ENCODE measurements around the gene CDK5RAP2. TPM values are rescaled to one million over a fixed set of nuclear protein-coding genes. Genes with fewer than 3 reads are reported as not detected.

The CDK5RAP2 gene
- total RNA-seq, 6 experiments from 2014 or later: 25.9 to 61.6 (median 34.7) TPM

DNA sequence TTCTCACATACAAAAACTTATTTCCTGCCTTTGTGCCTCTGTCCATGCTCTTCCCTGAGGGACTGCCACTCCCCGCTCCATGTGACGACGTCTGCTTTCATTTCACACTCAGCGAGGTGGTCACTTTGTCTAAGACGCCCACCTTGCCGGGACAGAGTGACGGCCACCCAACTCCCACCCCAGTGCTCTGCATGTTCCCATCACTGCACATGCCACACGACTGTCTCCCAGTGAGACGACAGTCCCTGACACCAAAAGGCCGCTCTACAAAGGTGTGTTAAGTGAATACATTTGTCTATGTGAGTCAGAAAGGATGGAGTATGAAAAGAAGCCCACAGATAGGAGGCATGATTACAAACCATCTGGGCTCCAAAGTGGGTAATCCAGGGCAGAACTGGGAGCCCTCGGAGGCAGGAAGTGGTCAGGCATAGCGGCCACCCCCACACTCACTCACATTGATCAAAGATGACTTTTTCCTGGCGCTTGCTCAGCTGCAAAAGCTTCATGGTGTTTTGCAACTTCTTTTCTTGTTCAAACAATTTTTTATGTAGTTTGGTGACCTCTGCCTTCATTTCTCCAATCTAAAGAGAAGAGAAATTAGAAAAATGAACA is 185.8 kb downstream of the CDK5RAP2 start:
- peaks cover 0 to 6% (median 0%) of the 10 kb centered on the region in 4 donors for H3K36me3 ChIP-seq
- intact Hi-C loops (cut with DNase I): no loop called here
- peak; percentile 62 to 77 (median 71) for DNase-seq
- 63% methylated on average over 13 of the region's 13 CpGs for WGBS (ENCODE audit: insufficient coverage, low coverage, low lambda C conversion rate, missing lambda C conversion rate)
- no peak for TF ChIP-seq POLR2A (IDR thresholded peaks at IDR 0.05)
- TF ChIP-seq, protein P1, sequence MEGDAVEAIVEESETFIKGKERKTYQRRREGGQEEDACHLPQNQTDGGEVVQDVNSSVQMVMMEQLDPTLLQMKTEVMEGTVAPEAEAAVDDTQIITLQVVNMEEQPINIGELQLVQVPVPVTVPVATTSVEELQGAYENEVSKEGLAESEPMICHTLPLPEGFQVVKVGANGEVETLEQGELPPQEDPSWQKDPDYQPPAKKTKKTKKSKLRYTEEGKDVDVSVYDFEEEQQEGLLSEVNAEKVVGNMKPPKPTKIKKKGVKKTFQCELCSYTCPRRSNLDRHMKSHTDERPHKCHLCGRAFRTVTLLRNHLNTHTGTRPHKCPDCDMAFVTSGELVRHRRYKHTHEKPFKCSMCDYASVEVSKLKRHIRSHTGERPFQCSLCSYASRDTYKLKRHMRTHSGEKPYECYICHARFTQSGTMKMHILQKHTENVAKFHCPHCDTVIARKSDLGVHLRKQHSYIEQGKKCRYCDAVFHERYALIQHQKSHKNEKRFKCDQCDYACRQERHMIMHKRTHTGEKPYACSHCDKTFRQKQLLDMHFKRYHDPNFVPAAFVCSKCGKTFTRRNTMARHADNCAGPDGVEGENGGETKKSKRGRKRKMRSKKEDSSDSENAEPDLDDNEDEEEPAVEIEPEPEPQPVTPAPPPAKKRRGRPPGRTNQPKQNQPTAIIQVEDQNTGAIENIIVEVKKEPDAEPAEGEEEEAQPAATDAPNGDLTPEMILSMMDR (IDR thresholded peaks at IDR 0.05): no peak
- ATAC-seq: peak; percentile 37 to 72 (median 60)
- no peak overlapping the region for H3K4me3 ChIP-seq
- no peaks in the 10 kb centered on the region for H3K9me3 ChIP-seq
- peaks cover 0 to 65% (median 30%) of the 10 kb centered on the region in 4 donors for H3K4me1 ChIP-seq
- peak overlapping the region; percentile 26 to 97 (median 62) for H3K27ac ChIP-seq
- no peaks in the 10 kb centered on the region for H3K27me3 ChIP-seq

DNA sequence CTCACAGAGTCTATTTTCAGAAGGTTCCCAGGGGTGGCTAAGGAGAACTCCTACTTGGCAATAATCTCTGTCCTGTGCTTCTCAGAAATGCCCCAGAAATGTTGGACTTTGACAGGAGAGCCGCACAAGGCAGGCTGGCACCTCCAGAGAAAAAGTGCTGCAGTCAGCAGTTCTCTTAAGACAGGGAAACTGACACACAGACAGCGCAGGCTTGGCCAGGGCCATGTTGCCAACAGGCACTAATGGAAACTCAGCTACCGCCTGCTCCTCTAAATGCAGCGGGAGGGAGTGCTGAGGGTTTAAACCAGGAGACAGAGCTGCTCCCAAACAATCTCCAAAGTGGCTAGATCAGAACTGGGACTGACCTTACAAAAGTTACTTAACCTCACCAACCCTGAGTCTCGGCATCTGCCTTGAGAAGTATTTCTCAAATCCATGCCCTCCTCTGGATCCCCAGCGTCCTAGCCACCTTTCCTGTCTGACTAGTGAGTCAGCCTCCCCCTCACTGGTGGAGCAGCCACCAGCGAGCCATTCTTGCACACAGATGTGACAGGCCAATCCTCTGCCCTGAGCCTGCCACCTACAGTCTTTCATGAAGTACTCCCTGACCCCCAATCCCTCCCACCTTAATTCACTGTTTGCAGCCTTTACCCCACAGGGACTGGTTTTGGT is 186.4 kb downstream of the CDK5RAP2 start:
- TF ChIP-seq, protein P1 (IDR thresholded peaks at IDR 0.05): no peak
- no peak for TF ChIP-seq POLR2A (IDR thresholded peaks at IDR 0.05)
- no peak overlapping the region for H3K4me3 ChIP-seq
- ATAC-seq (peak in 2 of 4 donors; percentile 0 to 23), DNase-seq (no peak)
- peaks cover 0 to 72% (median 32%) of the 10 kb centered on the region in 4 donors for H3K4me1 ChIP-seq
- no peaks in the 10 kb centered on the region for H3K9me3 ChIP-seq
- peak overlapping the region in 2 of 3 donors; percentile 62 to 97 for H3K27ac ChIP-seq
- H3K27me3 ChIP-seq: no peaks in the 10 kb centered on the region
- 45% methylated on average over 3 of the region's 7 CpGs for WGBS (ENCODE audit: insufficient coverage, low coverage, low lambda C conversion rate, missing lambda C conversion rate)
- intact Hi-C loops (cut with DNase I): no loop called here
- peaks cover 0 to 10% (median 0%) of the 10 kb centered on the region in 4 donors for H3K36me3 ChIP-seq

DNA sequence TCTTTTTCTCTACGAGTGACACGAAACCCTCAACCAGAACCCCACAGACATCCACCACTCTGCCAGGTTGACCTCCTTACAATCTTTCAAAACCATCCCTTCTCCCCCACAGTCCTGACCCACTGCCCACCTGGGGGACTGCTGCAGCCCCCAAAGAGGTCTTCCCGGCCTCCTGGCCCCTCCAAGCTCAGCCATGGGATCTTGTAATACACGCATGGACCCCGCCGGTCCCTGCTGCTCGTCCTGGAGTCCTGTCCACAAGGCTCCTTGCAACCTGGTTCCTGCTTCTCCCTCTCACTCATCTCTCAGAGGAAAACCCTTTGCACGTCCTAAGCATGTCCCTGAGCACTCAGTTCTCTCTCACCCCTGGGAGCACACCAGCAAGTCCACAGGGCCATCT is 187.3 kb downstream of the CDK5RAP2 start:
- H3K36me3 ChIP-seq: peaks cover 0 to 10% (median 0%) of the 10 kb centered on the region in 4 donors
- no peak for DNase-seq
- H3K27ac ChIP-seq: peak overlapping the region in 2 of 3 donors; percentile 62 to 97
- intact Hi-C loops (cut with DNase I): no loop called here
- no peaks in the 10 kb centered on the region for H3K27me3 ChIP-seq
- 92% methylated on average over 6 of the region's 8 CpGs for WGBS (ENCODE audit: insufficient coverage, low coverage, low lambda C conversion rate, missing lambda C conversion rate)
- H3K4me3 ChIP-seq: no peak overlapping the region
- peaks cover 0 to 80% (median 35%) of the 10 kb centered on the region in 4 donors for H3K4me1 ChIP-seq
- ATAC-seq: peak in 1 of 4 donors; percentile 0
- no peaks in the 10 kb centered on the region for H3K9me3 ChIP-seq
- no peak for TF ChIP-seq POLR2A (IDR thresholded peaks at IDR 0.05)
- TF ChIP-seq, protein P1 (IDR thresholded peaks at IDR 0.05): no peak

DNA sequence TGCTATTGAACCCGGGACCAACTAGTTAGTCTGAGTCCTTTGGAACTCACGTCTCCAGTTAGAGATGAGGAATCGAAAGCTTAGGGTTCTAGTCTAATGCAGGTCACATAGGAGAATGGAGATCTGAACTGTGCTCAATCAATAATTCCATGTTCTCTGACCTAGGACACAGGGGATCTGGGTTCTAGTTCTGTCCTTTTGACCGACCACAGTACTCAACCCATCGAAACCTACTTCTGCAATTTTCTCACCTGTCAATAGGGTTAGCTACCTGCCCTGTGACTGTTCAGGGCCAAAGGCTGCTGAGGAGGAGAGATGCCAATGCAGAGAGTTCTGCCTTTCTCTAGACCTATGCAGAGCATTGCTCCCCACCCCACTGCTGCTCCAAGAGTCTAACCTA is 187.7 kb downstream of the CDK5RAP2 start:
- peaks cover 0 to 10% (median 0%) of the 10 kb centered on the region in 4 donors for H3K36me3 ChIP-seq
- H3K27me3 ChIP-seq: no peaks in the 10 kb centered on the region
- intact Hi-C loops (cut with DNase I): no loop called here
- H3K27ac ChIP-seq: peak overlapping the region in 2 of 3 donors; percentile 62 to 97
- ATAC-seq (peak in 2 of 4 donors; percentile 2 to 34), DNase-seq (no peak)
- H3K9me3 ChIP-seq: no peaks in the 10 kb centered on the region
- H3K4me3 ChIP-seq: no peak overlapping the region
- no peak for TF ChIP-seq POLR2A (IDR thresholded peaks at IDR 0.05)
- TF ChIP-seq, protein P1 (IDR thresholded peaks at IDR 0.05): no peak
- WGBS (ENCODE audit: insufficient coverage, low coverage, low lambda C conversion rate, missing lambda C conversion rate): 50% methylated on average over 5 of the region's 5 CpGs
- peaks cover 0 to 83% (median 37%) of the 10 kb centered on the region in 4 donors for H3K4me1 ChIP-seq
